Progenitor cell of endocrine pancreas (in vitro differentiated cells): ENCODE results near the gene MAML2. TPM values are rescaled to one million over a fixed set of nuclear protein-coding genes. Genes with fewer than 3 reads are reported as not detected.

Experiments
- DNase-seq: peaks from one replicate; pipeline ENCODE4 v3.0.0; 2021; ENCODE audit warnings: low spot score; ENCODE audit not compliant: unreplicated experiment
- H3K27ac Mint-ChIP-seq: 2 replicates; pipeline ENCODE4 v1.8.0; 2021; ENCODE audit warnings: mild to moderate bottlenecking, moderate library complexity, mixed read lengths
- H3K27me3 Mint-ChIP-seq: 2 replicates; pipeline ENCODE4 v1.8.0; 2021; ENCODE audit warnings: mixed read lengths
- H3K36me3 Mint-ChIP-seq: 2 replicates; pipeline ENCODE4 v1.8.0; 2022; ENCODE audit warnings: mixed read lengths; ENCODE audit not compliant: insufficient read depth
- H3K4me1 Mint-ChIP-seq: 2 replicates; pipeline ENCODE4 v1.8.0; 2021; ENCODE audit warnings: low read depth, mixed read lengths
- H3K4me3 Mint-ChIP-seq: 2 replicates; pipeline ENCODE4 v1.8.0; 2021; ENCODE audit warnings: low read depth, mild to moderate bottlenecking, moderate library complexity, mixed read lengths
- H3K9me3 Mint-ChIP-seq: 2 replicates; pipeline ENCODE4 v1.8.0; 2021; ENCODE audit warnings: low read depth, mixed read lengths
- total RNA-seq: library from RNA; stranded (reverse); gene quantifications from 2 replicates; pipeline ENCODE4 v1.2.1, GENCODE V29; 2021
- TF ChIP-seq, protein P1 (sequence below): fragments of 200-600 bp; sonication (generic); IDR thresholded peaks from one replicate; pipeline ENCODE4 v1.5.0; 2021; ENCODE audit warnings: antibody characterized with exemption, mild to moderate bottlenecking; ENCODE audit not compliant: unreplicated experiment

The MAML2 gene
- total RNA-seq, 1 donor from 2014 or later = 17.6 TPM

DNA sequence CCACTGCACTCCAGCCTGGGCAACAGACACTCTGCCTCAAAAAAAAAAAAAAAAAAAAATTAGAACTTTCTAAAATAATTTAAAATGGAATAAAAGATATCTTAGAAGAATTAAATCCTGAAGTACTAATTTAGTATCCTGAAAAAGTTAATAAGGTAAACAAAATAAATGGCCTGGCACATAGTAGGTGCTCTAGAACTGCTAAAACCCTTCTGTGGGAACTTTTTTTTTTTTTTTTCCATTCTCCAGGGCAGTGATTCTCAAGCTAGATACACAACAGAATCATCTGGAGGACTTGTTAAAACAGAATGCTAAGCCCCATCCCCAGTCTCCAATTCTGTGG is 65.3 kb downstream of the MAML2 start:
- no peak overlapping the region for H3K27ac Mint-ChIP-seq
- H3K27me3 Mint-ChIP-seq = no peaks in the 10 kb centered on the region
- TF ChIP-seq, protein P1, sequence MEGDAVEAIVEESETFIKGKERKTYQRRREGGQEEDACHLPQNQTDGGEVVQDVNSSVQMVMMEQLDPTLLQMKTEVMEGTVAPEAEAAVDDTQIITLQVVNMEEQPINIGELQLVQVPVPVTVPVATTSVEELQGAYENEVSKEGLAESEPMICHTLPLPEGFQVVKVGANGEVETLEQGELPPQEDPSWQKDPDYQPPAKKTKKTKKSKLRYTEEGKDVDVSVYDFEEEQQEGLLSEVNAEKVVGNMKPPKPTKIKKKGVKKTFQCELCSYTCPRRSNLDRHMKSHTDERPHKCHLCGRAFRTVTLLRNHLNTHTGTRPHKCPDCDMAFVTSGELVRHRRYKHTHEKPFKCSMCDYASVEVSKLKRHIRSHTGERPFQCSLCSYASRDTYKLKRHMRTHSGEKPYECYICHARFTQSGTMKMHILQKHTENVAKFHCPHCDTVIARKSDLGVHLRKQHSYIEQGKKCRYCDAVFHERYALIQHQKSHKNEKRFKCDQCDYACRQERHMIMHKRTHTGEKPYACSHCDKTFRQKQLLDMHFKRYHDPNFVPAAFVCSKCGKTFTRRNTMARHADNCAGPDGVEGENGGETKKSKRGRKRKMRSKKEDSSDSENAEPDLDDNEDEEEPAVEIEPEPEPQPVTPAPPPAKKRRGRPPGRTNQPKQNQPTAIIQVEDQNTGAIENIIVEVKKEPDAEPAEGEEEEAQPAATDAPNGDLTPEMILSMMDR = no peak
- no peaks in the 10 kb centered on the region for H3K9me3 Mint-ChIP-seq
- DNase-seq = no peak
- H3K36me3 Mint-ChIP-seq = peaks cover 2% of the 10 kb centered on the region
- peaks cover 36% of the 10 kb centered on the region for H3K4me1 Mint-ChIP-seq
- no peak overlapping the region for H3K4me3 Mint-ChIP-seq

DNA sequence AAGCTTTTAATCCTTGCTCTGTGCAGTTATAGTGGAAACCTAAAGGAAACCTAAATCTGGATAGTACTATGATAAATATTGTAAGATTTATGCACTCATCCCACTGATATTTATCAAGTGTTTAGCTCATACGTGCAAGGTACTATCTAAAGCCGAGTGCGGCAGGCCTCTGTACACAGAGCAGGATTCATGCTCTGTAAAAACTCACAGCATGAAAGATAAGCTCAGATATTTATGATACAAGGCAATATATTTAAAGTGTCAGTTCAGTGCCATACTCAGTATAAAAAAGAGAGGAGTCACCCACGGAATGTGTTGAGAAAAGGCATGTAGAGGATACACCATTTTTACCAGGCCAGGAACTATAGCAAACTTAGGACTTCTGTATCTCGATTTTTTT is 66.2 kb downstream of the MAML2 start:
- Mint-ChIP-seq H3K9me3 (peaks cover 1% of the 10 kb centered on the region), H3K27me3 (no peaks in the 10 kb centered on the region), H3K4me1 (peaks cover 42% of the 10 kb centered on the region)

DNA sequence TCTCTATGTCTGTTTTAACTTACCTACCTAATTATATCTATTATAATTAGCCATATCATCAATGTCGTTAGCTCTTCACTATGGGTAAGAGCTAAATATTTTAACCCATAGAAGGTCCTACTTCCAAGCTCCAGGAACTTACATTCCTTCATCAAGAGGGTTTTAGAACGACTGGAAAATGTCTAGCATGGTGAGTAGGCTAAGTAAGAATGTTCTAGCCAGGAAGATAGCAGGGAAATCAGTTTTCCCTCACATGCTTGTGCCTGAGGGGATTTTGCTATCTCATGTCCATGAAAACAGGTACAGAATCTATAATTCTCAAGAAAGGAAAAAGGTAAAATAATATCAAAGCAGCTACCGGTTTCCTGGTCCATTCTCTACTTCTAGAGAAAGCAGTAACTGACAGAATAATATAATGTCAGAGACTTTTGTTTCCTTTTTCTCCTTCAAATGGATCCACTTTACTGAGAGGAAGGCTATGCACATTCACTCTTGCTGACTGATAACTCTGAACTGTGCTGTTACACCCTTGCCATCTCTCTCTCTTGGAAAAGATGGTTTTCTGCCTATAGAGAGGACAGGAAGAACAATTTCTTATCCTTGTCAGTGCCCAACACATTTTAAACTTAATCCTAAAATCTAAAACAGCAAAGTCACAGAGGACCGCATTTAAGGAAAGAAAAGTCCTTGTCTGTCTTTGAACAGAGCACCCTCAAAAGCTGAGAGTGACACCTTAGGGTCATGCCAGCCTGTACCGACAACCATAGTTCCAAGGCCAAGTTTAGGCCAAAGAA is 67.0 kb downstream of the MAML2 start:
- DNase-seq = no peak
- H3K9me3 Mint-ChIP-seq = peaks cover 7% of the 10 kb centered on the region
- H3K27me3 Mint-ChIP-seq = no peaks in the 10 kb centered on the region
- H3K36me3 Mint-ChIP-seq = peaks cover 9% of the 10 kb centered on the region
- H3K4me3 Mint-ChIP-seq = no peak overlapping the region
- peak overlapping the region; percentile 73 for H3K27ac Mint-ChIP-seq
- TF ChIP-seq, protein P1 = no peak
- peaks cover 47% of the 10 kb centered on the region for H3K4me1 Mint-ChIP-seq

More for the DNA sequence above, 66.2 kb downstream of the MAML2 start:
- no peak overlapping the region for H3K4me3 Mint-ChIP-seq
- peaks cover 4% of the 10 kb centered on the region for H3K36me3 Mint-ChIP-seq
- TF ChIP-seq, protein P1 = no peak
- DNase-seq = no peak
- H3K27ac Mint-ChIP-seq = no peak overlapping the region

DNA sequence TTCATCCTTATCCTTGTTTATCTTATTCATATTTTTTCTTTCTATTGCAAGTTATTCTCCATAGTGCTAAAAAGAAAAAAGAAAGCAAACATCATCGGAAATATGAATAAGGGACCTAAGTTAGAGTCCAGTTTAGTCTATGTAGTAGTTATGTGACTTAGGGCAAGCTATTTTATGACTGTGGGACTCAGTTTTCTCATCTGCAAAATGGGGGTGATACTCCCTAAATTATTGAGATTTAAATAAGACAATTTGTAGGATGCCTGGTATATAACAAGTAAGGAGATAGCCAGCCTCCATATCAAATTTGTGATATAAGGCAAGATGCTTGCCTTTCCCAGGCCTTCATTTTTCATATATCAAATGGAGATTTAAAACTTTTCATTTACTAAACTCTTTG is 69.5 kb downstream of the MAML2 start:
- Mint-ChIP-seq H3K27me3 (no peaks in the 10 kb centered on the region), H3K27ac (peak overlapping the region; percentile 45), H3K9me3 (peaks cover 25% of the 10 kb centered on the region), H3K36me3 (peaks cover 26% of the 10 kb centered on the region), H3K4me3 (no peak overlapping the region), H3K4me1 (peaks cover 35% of the 10 kb centered on the region)
- DNase-seq = no peak
- TF ChIP-seq, protein P1 = no peak

DNA sequence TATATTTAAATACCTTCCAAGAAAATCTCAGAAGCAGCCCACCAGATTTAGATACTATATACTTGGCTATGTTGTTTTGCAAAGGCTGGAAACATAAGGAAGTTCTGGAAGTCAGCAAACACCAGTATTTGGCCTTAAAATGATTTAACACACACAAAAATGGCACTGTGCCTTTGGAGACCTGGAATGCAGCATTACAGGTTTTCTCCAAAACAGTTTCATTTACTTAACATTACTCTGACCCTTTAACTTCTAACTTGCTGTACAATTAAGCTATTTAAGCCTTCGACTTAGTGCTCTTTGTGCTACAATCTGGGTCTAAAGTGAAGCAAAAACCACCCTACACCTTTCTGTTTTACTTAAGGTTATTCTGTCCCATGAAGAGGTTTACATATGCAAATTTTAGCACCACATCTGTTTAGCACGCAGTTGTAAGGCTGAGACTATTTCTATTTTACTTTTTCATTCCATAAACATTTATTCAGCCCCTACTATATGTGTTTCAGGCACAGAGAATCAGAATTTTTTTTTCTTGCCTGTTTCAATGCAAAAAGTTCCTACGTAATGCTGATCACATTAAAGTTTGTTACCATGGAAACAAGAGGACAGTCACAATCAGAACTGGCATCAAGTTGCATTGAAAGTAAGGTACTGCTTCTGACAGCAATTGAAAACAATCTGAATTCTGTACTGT is 70.3 kb downstream of the MAML2 start:
- H3K27me3 Mint-ChIP-seq = no peaks in the 10 kb centered on the region
- peaks cover 25% of the 10 kb centered on the region for H3K9me3 Mint-ChIP-seq
- H3K36me3 Mint-ChIP-seq = peaks cover 26% of the 10 kb centered on the region
- peak overlapping the region; percentile 63 for H3K4me3 Mint-ChIP-seq
- DNase-seq = no peak
- H3K27ac Mint-ChIP-seq = peak overlapping the region; percentile 98
- TF ChIP-seq, protein P1 = no peak
- peaks cover 26% of the 10 kb centered on the region for H3K4me1 Mint-ChIP-seq
